GM12878 (cell line): ENCODE measurements around the gene RER1. TPM values are rescaled to one million over a fixed set of nuclear protein-coding genes. Genes with fewer than 3 reads are reported as not detected.

Experiments used
- BCLAF1 ChIP-seq: fragments of 450-650 bp; IDR thresholded peaks from 2 replicates; pipeline ENCODE4 v1.6.1; 2017; ENCODE audit warnings: antibody characterized with exemption, mild to moderate bottlenecking, moderate library complexity
- ELK1 ChIP-seq: IDR thresholded peaks from 2 replicates; pipeline ENCODE4 v1.6.1; 2012; ENCODE audit warnings: low read depth, low read length, improper control_type of control experiment
- IRF3 ChIP-seq: fragments of 450-650 bp; IDR thresholded peaks from 2 replicates; pipeline ENCODE4 v1.6.1; 2014; ENCODE audit warnings: mild to moderate bottlenecking
- IRF5 ChIP-seq: fragments of 450-650 bp; IDR thresholded peaks from 2 replicates; pipeline ENCODE4 v1.6.1; 2017; ENCODE audit warnings: borderline replicate concordance
- NFXL1 ChIP-seq: fragments of 450-650 bp; IDR thresholded peaks from 2 replicates; pipeline ENCODE4 v1.6.1; 2017; ENCODE audit warnings: antibody characterized with exemption, mild to moderate bottlenecking, borderline replicate concordance
- NFYB ChIP-seq: IDR thresholded peaks from 2 replicates; pipeline ENCODE4 v1.6.1; 2011; ENCODE audit warnings: low read depth, mild to moderate bottlenecking, low read length, improper control_type of control experiment, moderate library complexity; ENCODE audit not compliant: insufficient read depth
- SMAD1 ChIP-seq: fragments of 450-650 bp; IDR thresholded peaks from 2 replicates; pipeline ENCODE4 v1.6.1; 2018; ENCODE audit warnings: mild to moderate bottlenecking, low read depth; ENCODE audit not compliant: partially characterized antibody
- SP1 ChIP-seq: IDR thresholded peaks from one replicate; pipeline ENCODE4 v1.6.1; 2011; ENCODE audit warnings: low read depth, low read length
- polyA plus RNA-seq, 11 experiments: library from polyadenylated mRNA; depleted of rRNA in 4 of 11; unstranded in 6 of 11; stranded (reverse) in 5 of 11; fragments of >200 nt; fragmentation: Nextera tagmentation in 4 of 11; fragmentation: Illumina TruSeq in 1 of 11; extraction: Ambion mirVana in 4 of 11; extraction: Trizol in 1 of 11; gene quantifications; 1 replicate in 1 of 11; 2 replicates in 10 of 11; pipeline versions ENCODE4 v1.2.1 to v1.2.3, GENCODE V29; 2011 to 2016; ENCODE audit warnings: inconsistent platforms in 2 of 11, missing spikeins in 2 of 11, low read depth in 1 of 11
- total RNA-seq, 4 experiments: library from RNA; depleted of rRNA in 3 of 4; stranded (reverse); fragments of >200 nt in 3 of 4; fragmentation: Illumina TruSeq in 1 of 4; extraction: Trizol in 1 of 4; gene quantifications; 2 replicates each; pipeline versions ENCODE4 v1.2.1 to v1.2.3, GENCODE V29; 2013 to 2021
- TF ChIP-seq, protein P1 (sequence below): IDR thresholded peaks from 2 replicates; pipeline ENCODE4 v1.6.1; 2012; ENCODE audit warnings: mild to moderate bottlenecking, low read depth, low read length

RER1 gene
- total and polyA plus RNA-seq, 10 of the 15 experiments (the other 5 are each of a cell fraction or from before 2014, with no cell fraction given): 29.2 to 274 (median 136) TPM

DNA sequence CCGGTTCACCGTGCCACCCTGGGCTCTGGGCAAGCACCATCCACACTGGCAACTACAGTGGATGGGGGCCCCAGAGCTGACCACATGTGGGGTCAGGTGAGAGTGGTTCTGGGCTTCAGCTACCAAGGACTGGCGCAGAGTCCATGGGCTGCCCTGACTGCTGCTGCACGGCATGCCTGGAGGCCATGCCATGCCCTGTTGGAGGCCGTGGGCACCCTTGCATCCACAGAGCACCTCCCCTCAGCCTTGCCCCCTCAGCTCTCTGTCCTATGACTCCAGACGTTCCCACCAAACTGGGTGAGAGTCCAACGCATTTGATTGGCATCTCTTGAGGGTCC lies 15.7 kb upstream of the RER1 start (continued):
- TF ChIP-seq BCLAF1 (no peak), NFXL1 (no peak), IRF3 (no peak), SP1 (no peak), SMAD1 (no peak), NFYB (no peak), IRF5 (no peak), ELK1 (no peak)
- TF ChIP-seq, protein P1, sequence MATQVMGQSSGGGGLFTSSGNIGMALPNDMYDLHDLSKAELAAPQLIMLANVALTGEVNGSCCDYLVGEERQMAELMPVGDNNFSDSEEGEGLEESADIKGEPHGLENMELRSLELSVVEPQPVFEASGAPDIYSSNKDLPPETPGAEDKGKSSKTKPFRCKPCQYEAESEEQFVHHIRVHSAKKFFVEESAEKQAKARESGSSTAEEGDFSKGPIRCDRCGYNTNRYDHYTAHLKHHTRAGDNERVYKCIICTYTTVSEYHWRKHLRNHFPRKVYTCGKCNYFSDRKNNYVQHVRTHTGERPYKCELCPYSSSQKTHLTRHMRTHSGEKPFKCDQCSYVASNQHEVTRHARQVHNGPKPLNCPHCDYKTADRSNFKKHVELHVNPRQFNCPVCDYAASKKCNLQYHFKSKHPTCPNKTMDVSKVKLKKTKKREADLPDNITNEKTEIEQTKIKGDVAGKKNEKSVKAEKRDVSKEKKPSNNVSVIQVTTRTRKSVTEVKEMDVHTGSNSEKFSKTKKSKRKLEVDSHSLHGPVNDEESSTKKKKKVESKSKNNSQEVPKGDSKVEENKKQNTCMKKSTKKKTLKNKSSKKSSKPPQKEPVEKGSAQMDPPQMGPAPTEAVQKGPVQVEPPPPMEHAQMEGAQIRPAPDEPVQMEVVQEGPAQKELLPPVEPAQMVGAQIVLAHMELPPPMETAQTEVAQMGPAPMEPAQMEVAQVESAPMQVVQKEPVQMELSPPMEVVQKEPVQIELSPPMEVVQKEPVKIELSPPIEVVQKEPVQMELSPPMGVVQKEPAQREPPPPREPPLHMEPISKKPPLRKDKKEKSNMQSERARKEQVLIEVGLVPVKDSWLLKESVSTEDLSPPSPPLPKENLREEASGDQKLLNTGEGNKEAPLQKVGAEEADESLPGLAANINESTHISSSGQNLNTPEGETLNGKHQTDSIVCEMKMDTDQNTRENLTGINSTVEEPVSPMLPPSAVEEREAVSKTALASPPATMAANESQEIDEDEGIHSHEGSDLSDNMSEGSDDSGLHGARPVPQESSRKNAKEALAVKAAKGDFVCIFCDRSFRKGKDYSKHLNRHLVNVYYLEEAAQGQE: no peak
